Trophoblast cell (in vitro differentiated cells and primary cell): Measurements from ENCODE around the gene CACNA2D1.

Experiments
- DNase-seq, 2 donors: peaks; one replicate each; pipeline ENCODE4 v3.0.0-alpha.2; 2016
- H2AFZ ChIP-seq: 2 replicates; pipeline ENCODE4 v1.6.1; 2013; ENCODE audit warnings: low read length, moderate library complexity, mild to moderate bottlenecking; ENCODE audit not compliant: insufficient read depth, poor library complexity
- H2AK5ac ChIP-seq: 2 replicates; pipeline ENCODE4 v1.6.1; 2013; ENCODE audit warnings: mild to moderate bottlenecking, low read length
- H2BK120ac ChIP-seq: 2 replicates; pipeline ENCODE4 v1.6.1; 2013; ENCODE audit warnings: low read length, mild to moderate bottlenecking, moderate library complexity; ENCODE audit not compliant: insufficient read depth, poor library complexity
- H2BK12ac ChIP-seq: 2 replicates; pipeline ENCODE4 v1.6.1; 2013; ENCODE audit warnings: mild to moderate bottlenecking, low read length, moderate library complexity
- H2BK5ac ChIP-seq: 2 replicates; pipeline ENCODE4 v1.6.1; 2013; ENCODE audit warnings: low read length, low read depth, moderate library complexity, mild to moderate bottlenecking; ENCODE audit not compliant: poor library complexity
- H3K14ac ChIP-seq: 2 replicates; pipeline ENCODE4 v1.6.1; 2013; ENCODE audit warnings: mild to moderate bottlenecking, low read length
- H3K18ac ChIP-seq: 2 replicates; pipeline ENCODE4 v1.6.1; 2013; ENCODE audit warnings: mild to moderate bottlenecking, low read length
- H3K23ac ChIP-seq: 2 replicates; pipeline ENCODE4 v1.6.1; 2013; ENCODE audit warnings: low read length
- H3K27ac ChIP-seq: 2 replicates; pipeline ENCODE4 v1.5.1; 2013; ENCODE audit warnings: low read depth, mild to moderate bottlenecking, inconsistent platforms, low read length, moderate library complexity
- H3K27me3 ChIP-seq: 2 replicates; pipeline ENCODE4 v1.6.1; 2013; ENCODE audit warnings: inconsistent platforms, mild to moderate bottlenecking, low read length, moderate library complexity; ENCODE audit not compliant: insufficient read depth
- H3K36me3 ChIP-seq, 2 experiments: 1 replicate in 1 of 2; 2 replicates in 1 of 2; pipeline ENCODE4 v1.6.1; 2013; ENCODE audit warnings: low read length in 2 of 2, mild to moderate bottlenecking in 2 of 2, moderate library complexity in 1 of 2; ENCODE audit not compliant: insufficient read depth in 2 of 2, control insufficient read depth in 1 of 2
- H3K4ac ChIP-seq: 2 replicates; pipeline ENCODE4 v1.6.1; 2013; ENCODE audit warnings: low read depth, mild to moderate bottlenecking, low read length, moderate library complexity
- H3K4me1 ChIP-seq, 2 experiments: 1 replicate in 1 of 2; 2 replicates in 1 of 2; pipeline ENCODE4 v1.6.1; 2013; ENCODE audit warnings: low read length in 2 of 2, mild to moderate bottlenecking in 2 of 2, moderate library complexity in 1 of 2; ENCODE audit not compliant: insufficient read depth in 2 of 2, control insufficient read depth in 1 of 2
- H3K4me2 ChIP-seq: 2 replicates; pipeline ENCODE4 v1.6.1; 2013; ENCODE audit warnings: inconsistent platforms, mild to moderate bottlenecking, low read length, moderate library complexity
- H3K4me3 ChIP-seq: 2 replicates; pipeline ENCODE4 v1.5.1; 2013; ENCODE audit warnings: mild to moderate bottlenecking, low read depth, low read length, inconsistent platforms
- H3K79me1 ChIP-seq: one replicate; pipeline ENCODE4 v1.6.1; 2013; ENCODE audit warnings: low read length
- H3K79me2 ChIP-seq: 2 replicates; pipeline ENCODE4 v1.6.1; 2013; ENCODE audit warnings: low read length, mild to moderate bottlenecking; ENCODE audit not compliant: control insufficient read depth, insufficient read depth, poor library complexity
- H3K9ac ChIP-seq: 2 replicates; pipeline ENCODE4 v1.6.1; 2013; ENCODE audit warnings: mild to moderate bottlenecking, low read length
- H3K9me3 ChIP-seq: 2 replicates; pipeline ENCODE4 v1.6.1; 2013; ENCODE audit warnings: low read depth, mild to moderate bottlenecking, control low read depth, inconsistent platforms, low read length; ENCODE audit not compliant: insufficient read depth
- H4K12ac ChIP-seq: 2 replicates; pipeline ENCODE4 v1.6.1; 2013; ENCODE audit warnings: low read depth, mild to moderate bottlenecking, low read length, moderate library complexity
- H4K8ac ChIP-seq: 2 replicates; pipeline ENCODE4 v1.6.1; 2013; ENCODE audit warnings: low read depth, mild to moderate bottlenecking, low read length, moderate library complexity
- H4K91ac ChIP-seq: one replicate; pipeline ENCODE4 v1.6.1; 2013; ENCODE audit warnings: low read depth, mild to moderate bottlenecking, low read length, moderate library complexity
- WGBS: extraction: QIAGEN DNeasy Blood & Tissue Kit; methylation state at CpG from one replicate; pipeline ENCODE4 v1.1.7; 2013; ENCODE audit warnings: missing lambda C conversion rate; ENCODE audit not compliant: insufficient read length, insufficient coverage; ENCODE audit errors: extremely low coverage; 5-methylcytosine and 5-hydroxymethylcytosine counted together

Gene CACNA2D1

DNA sequence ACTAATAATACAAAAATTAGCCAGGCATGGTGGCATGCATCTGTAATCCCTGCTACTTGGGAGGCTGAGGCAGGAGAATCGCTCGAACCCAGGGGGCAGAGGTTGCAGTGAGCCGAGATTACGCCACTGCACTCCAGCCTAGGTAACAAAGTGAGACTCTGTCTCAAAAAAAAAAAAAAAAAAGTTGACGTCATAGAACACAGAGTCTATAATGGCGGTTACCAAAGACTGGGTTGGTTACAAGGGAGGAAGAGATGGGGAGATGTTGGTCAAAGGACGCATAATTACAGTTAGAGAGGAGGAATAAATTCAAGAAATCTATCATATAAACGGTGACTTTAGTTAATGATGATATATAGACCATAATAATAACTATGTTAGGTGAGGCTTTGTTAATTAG, 364.1 kb downstream of the CACNA2D1 start:
- H3K27ac ChIP-seq = no peak overlapping the region
- no peaks in the 10 kb centered on the region for H3K79me2 ChIP-seq
- no peak overlapping the region for H4K8ac ChIP-seq
- no peak overlapping the region for H3K4ac ChIP-seq
- no peak overlapping the region for H2AK5ac ChIP-seq
- no peak overlapping the region for H3K18ac ChIP-seq
- H2BK5ac ChIP-seq = no peak overlapping the region
- no peaks in the 10 kb centered on the region for H3K9me3 ChIP-seq
- no peak overlapping the region for H2AFZ ChIP-seq
- H3K4me2 ChIP-seq = no peak overlapping the region
- H3K36me3 ChIP-seq = no peaks in the 10 kb centered on the region
- no peak overlapping the region for H2BK120ac ChIP-seq
- no peaks in the 10 kb centered on the region for H3K27me3 ChIP-seq
- no peak overlapping the region for H3K14ac ChIP-seq
- no peak overlapping the region for H3K23ac ChIP-seq
- WGBS = no CpG with 5 or more reads among the region's 8 CpGs
- no peak overlapping the region for H3K4me3 ChIP-seq
- H3K9ac ChIP-seq = no peak overlapping the region
- H4K12ac ChIP-seq = no peak overlapping the region
- H4K91ac ChIP-seq = no peak overlapping the region
- no peak overlapping the region for H2BK12ac ChIP-seq
- no peaks in the 10 kb centered on the region for H3K79me1 ChIP-seq
- no peaks in the 10 kb centered on the region for H3K4me1 ChIP-seq
- no peak for DNase-seq

DNA sequence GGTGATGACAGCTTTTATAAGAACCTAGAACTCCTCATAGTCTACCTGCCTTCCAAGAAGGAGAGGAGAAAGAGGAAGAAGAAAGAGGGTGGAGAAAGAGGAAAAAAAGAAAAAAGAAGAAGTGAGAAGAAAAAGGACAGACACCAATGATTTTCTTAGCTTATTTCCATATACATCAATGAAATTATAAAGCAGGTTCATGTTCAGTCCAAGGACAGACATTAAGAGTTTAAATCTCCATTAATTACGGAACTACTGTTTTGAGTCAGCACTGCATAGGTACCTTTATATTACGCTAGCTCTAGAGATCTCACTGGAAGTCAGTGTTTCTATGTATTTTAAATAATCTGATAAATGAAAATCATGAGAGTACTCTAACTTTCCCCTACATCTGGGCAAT, 364.8 kb downstream of the CACNA2D1 start:
- H2BK12ac ChIP-seq = no peak overlapping the region
- no peak overlapping the region for H2BK5ac ChIP-seq
- no peak overlapping the region for H3K4ac ChIP-seq
- H3K4me1 ChIP-seq = no peaks in the 10 kb centered on the region
- no peak overlapping the region for H3K4me3 ChIP-seq
- no peaks in the 10 kb centered on the region for H3K27me3 ChIP-seq
- H3K9ac ChIP-seq = no peak overlapping the region
- DNase-seq = no peak
- H3K14ac ChIP-seq = no peak overlapping the region
- H4K12ac ChIP-seq = no peak overlapping the region
- H3K18ac ChIP-seq = no peak overlapping the region
- H3K23ac ChIP-seq = no peak overlapping the region
- H3K79me2 ChIP-seq = no peaks in the 10 kb centered on the region
- H2BK120ac ChIP-seq = no peak overlapping the region
- H3K27ac ChIP-seq = no peak overlapping the region
- H4K91ac ChIP-seq = no peak overlapping the region
- H2AFZ ChIP-seq = no peak overlapping the region
- no peaks in the 10 kb centered on the region for H3K36me3 ChIP-seq
- no peak overlapping the region for H3K4me2 ChIP-seq
- no peak overlapping the region for H4K8ac ChIP-seq
- H2AK5ac ChIP-seq = no peak overlapping the region
- no CpG with 5 or more reads among the region's 2 CpGs for WGBS
- no peaks in the 10 kb centered on the region for H3K79me1 ChIP-seq
- no peaks in the 10 kb centered on the region for H3K9me3 ChIP-seq

DNA sequence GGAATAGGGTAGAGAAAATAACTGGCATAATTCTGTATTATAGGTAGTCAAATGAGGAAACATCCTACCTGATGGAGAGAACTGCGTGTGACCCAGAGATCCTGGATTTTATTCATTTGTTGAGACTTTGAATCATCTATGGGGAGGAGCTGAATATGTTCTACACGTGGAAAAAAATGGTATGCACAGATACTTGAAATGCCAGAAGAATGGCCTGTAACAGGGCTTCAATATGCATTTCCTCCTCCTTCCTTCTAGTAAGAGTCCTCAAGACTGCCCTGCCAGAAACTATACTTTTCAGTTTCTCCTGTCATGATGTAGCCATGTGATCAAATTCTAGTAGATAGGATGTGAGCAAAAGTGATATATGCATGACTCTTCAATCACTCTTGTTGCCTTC, 372.1 kb downstream of the CACNA2D1 start:
- Histone ChIP-seq H3K4me1 (no peaks in the 10 kb centered on the region), H3K27ac (no peak overlapping the region), H4K8ac (no peak overlapping the region), H3K79me2 (no peaks in the 10 kb centered on the region), H3K23ac (no peak overlapping the region), H3K4ac (no peak overlapping the region), H3K4me2 (no peak overlapping the region), H3K9me3 (no peaks in the 10 kb centered on the region), H2AK5ac (no peak overlapping the region), H3K14ac (no peak overlapping the region), H4K91ac (no peak overlapping the region), H4K12ac (no peak overlapping the region), H2BK12ac (no peak overlapping the region), H3K79me1 (no peaks in the 10 kb centered on the region), H2AFZ (no peak overlapping the region), H2BK5ac (no peak overlapping the region), H3K18ac (no peak overlapping the region), H2BK120ac (no peak overlapping the region), H3K4me3 (no peak overlapping the region), H3K27me3 (no peaks in the 10 kb centered on the region), H3K9ac (no peak overlapping the region), H3K36me3 (no peaks in the 10 kb centered on the region)
- WGBS = no CpG with 5 or more reads among the region's 2 CpGs
- DNase-seq = no peak

DNA sequence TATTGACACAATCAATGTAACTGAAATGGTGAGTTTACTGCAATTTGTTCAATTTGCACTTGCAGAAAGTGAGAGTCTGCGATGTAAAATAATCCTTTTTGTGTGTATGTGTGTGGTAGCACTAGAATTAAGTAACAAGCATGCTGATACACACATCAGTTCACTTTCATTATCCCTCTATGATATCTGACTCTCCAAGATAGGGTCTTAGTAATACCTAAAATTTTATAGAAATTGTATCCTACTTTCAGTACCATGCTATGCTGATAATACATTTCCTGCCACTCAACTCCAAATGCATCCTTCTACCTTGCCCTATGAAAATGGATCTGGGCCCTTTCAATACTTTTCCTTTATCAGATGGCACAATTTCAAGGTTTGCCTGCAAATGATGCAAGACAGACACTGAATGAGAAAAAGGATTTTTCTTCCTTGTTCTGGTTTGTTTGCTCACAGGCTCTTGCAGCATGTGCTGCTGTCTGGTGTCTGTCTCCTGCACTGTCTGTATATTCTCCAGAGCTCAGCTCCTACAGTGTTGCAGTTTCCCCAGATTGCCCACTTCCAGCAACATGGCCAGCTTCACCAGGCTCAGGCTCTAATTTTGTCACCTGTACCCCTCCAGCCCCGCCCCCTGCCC, 375.8 kb downstream of the CACNA2D1 start:
- no peak overlapping the region for H2BK120ac ChIP-seq
- H3K4me2 ChIP-seq = no peak overlapping the region
- H2BK12ac ChIP-seq = no peak overlapping the region
- H3K9me3 ChIP-seq = no peaks in the 10 kb centered on the region
- H4K8ac ChIP-seq = no peak overlapping the region
- no peak overlapping the region for H3K4me3 ChIP-seq
- no CpG with 5 or more reads among the region's 2 CpGs for WGBS
- H3K36me3 ChIP-seq = no peaks in the 10 kb centered on the region
- no peaks in the 10 kb centered on the region for H3K79me1 ChIP-seq
- no peak overlapping the region for H2AFZ ChIP-seq
- no peak overlapping the region for H3K23ac ChIP-seq
- H3K27me3 ChIP-seq = no peaks in the 10 kb centered on the region
- no peak overlapping the region for H3K14ac ChIP-seq
- no peak overlapping the region for H2BK5ac ChIP-seq
- no peak overlapping the region for H3K27ac ChIP-seq
- H3K9ac ChIP-seq = no peak overlapping the region
- H4K12ac ChIP-seq = no peak overlapping the region
- DNase-seq = no peak
- no peaks in the 10 kb centered on the region for H3K4me1 ChIP-seq
- no peaks in the 10 kb centered on the region for H3K79me2 ChIP-seq
- no peak overlapping the region for H4K91ac ChIP-seq
- H3K18ac ChIP-seq = no peak overlapping the region
- no peak overlapping the region for H2AK5ac ChIP-seq
- no peak overlapping the region for H3K4ac ChIP-seq
